KG1 (cell line): ENCODE measurements around the gene SFXN5.

ENCODE experiments used
- DNase-seq: peaks from one replicate; lab custom pipeline; 2025; lab: John Stamatoyannopoulos, UW

Gene SFXN5

GRCh38 chr2:73018188-73018825 lies 53.2 kb downstream of the SFXN5 start:
- no peak for DNase-seq

GRCh38 chr2:73013936-73014335 lies 57.6 kb downstream of the SFXN5 start:
- DNase-seq = no peak

GRCh38 chr2:73009177-73009839 lies 62.2 kb downstream of the SFXN5 start:
- DNase-seq = no peak

- DNase-seq = no peak
Observed at GRCh38 chr2:73008766-73009135, 62.8 kb downstream of the SFXN5 start.

GRCh38 chr2:73007991-73008765 lies 63.3 kb downstream of the SFXN5 start:
- no peak for DNase-seq

GRCh38 chr2:73006969-73007710 lies 64.4 kb downstream of the SFXN5 start:
- DNase-seq = no peak

- DNase-seq = no peak
Observed at GRCh38 chr2:73004889-73005596, 66.5 kb downstream of the SFXN5 start.

GRCh38 chr2:73004466-73004865 lies 67.0 kb downstream of the SFXN5 start:
- DNase-seq = no peak

- no peak for DNase-seq
Observed at GRCh38 chr2:73003027-73003426, 68.5 kb downstream of the SFXN5 start.

- no peak for DNase-seq
Observed at GRCh38 chr2:73000808-73001570, 70.5 kb downstream of the SFXN5 start.

- DNase-seq = no peak
Observed at GRCh38 chr2:72999729-73000725, 71.5 kb downstream of the SFXN5 start.

GRCh38 chr2:72998724-72999123 lies 72.8 kb downstream of the SFXN5 start:
- no peak for DNase-seq

GRCh38 chr2:72998234-72998651 lies 73.3 kb downstream of the SFXN5 start:
- DNase-seq = no peak

- DNase-seq = no peak
Observed at GRCh38 chr2:72996117-72996502, 75.4 kb downstream of the SFXN5 start.

- no peak for DNase-seq
Observed at GRCh38 chr2:72995430-72996116, 75.9 kb downstream of the SFXN5 start.

- no peak for DNase-seq
Observed at GRCh38 chr2:72994991-72995380, 76.5 kb downstream of the SFXN5 start.

GRCh38 chr2:72994282-72994990 lies 77.1 kb downstream of the SFXN5 start:
- no peak for DNase-seq

- DNase-seq = no peak
Observed at GRCh38 chr2:72993933-72994280, 77.6 kb downstream of the SFXN5 start.
